Lower leg skin (tissue), 4 donors: ENCODE data around the gene ALG12. TPM values are rescaled to one million over a fixed set of nuclear protein-coding genes. Genes with fewer than 3 reads are reported as not detected.

Experiments
- DNase-seq, 2 donors: peaks; one replicate each; pipeline ENCODE4 v3.0.0-alpha.2; 2019; ENCODE audit warnings: low spot score in 2 of 2
- H3K4me3 ChIP-seq: fragments of 200-600 bp; sonication (generic); 2 replicates; pipeline ENCODE4 v1.5.1; 2017; ENCODE audit warnings: mild to moderate bottlenecking, low read depth; ENCODE audit not compliant: poor library complexity, severe bottlenecking
- POLR2A ChIP-seq, 2 donors: fragments of 450-650 bp; IDR thresholded peaks; one replicate each; pipeline ENCODE4 v1.6.1; 2016 to 2017; ENCODE audit warnings: antibody characterized with exemption in 2 of 2, mild to moderate bottlenecking in 1 of 2, moderate library complexity in 1 of 2
- WGBS, 2 donors: methylation state at CpG; one replicate each; pipeline ENCODE4 v1.1.5; 2018; 5-methylcytosine and 5-hydroxymethylcytosine counted together
- intact Hi-C: fragments of 100-400 bp; cut with DNase I; formaldehyde crosslinking; loops from one replicate; pipeline ENCODE4 v1.15.0; 2023; ENCODE audit warnings: low total_unique reads
- total RNA-seq, 4 donors: library from RNA; depleted of rRNA; stranded (reverse); fragments of >200 nt; gene quantifications; one replicate each; pipeline ENCODE4 v1.1.0, GENCODE V29; 2016
- TF ChIP-seq, protein P1 (sequence below), 3 donors: fragments of 450-650 bp; IDR thresholded peaks; one replicate each; pipeline ENCODE4 v1.5.1; 2016; ENCODE audit warnings: antibody characterized with exemption in 3 of 3, mild to moderate bottlenecking in 3 of 3, moderate library complexity in 2 of 3

The ALG12 gene
- total RNA-seq, 4 donors from 2014 or later = 7.5 to 25.6 (median 16.1) TPM

DNA sequence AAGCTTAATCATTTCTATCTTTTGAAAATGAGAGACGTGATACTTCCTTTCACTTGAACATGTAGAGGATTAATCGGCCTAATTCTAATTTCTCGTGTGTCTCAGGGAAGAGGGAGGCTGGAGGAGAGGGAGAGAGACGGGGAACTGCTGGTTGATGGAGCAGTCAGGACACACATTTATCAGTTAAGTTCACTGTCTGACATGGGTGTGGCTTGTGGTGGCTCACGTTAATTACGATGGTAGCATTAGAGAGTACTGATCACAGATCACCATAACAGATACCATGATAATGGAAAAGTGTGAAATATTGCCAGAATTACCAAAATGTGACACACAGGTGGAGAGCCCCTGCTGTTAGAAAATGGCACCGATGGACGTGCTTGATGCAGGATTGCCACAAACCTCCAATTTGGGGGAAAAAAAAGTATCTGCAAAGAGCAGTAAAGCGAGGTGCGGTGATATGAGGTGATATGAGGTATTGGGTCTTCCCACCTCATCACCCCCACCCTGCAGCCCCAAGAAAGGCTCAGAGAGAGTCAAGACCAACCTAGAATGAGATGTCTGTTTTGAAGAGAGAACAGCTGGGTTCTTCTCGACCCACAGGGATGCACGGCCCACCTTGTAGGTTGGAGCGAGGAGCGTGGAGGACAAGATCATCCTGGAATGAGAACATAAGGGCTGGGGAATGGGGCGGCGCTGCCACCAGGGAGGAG is 44.9 kb downstream of the ALG12 start:
- WGBS, 2 donors = 90 to 91% methylated on average over 15 to 16 of the region's 16 CpGs
- intact Hi-C loops = no loop called here
- no peak for TF ChIP-seq POLR2A (IDR thresholded peaks at IDR 0.05)
- TF ChIP-seq, protein P1, sequence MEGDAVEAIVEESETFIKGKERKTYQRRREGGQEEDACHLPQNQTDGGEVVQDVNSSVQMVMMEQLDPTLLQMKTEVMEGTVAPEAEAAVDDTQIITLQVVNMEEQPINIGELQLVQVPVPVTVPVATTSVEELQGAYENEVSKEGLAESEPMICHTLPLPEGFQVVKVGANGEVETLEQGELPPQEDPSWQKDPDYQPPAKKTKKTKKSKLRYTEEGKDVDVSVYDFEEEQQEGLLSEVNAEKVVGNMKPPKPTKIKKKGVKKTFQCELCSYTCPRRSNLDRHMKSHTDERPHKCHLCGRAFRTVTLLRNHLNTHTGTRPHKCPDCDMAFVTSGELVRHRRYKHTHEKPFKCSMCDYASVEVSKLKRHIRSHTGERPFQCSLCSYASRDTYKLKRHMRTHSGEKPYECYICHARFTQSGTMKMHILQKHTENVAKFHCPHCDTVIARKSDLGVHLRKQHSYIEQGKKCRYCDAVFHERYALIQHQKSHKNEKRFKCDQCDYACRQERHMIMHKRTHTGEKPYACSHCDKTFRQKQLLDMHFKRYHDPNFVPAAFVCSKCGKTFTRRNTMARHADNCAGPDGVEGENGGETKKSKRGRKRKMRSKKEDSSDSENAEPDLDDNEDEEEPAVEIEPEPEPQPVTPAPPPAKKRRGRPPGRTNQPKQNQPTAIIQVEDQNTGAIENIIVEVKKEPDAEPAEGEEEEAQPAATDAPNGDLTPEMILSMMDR (IDR thresholded peaks at IDR 0.05) = no peak
- H3K4me3 ChIP-seq = no peak overlapping the region
- DNase-seq = no peak

DNA sequence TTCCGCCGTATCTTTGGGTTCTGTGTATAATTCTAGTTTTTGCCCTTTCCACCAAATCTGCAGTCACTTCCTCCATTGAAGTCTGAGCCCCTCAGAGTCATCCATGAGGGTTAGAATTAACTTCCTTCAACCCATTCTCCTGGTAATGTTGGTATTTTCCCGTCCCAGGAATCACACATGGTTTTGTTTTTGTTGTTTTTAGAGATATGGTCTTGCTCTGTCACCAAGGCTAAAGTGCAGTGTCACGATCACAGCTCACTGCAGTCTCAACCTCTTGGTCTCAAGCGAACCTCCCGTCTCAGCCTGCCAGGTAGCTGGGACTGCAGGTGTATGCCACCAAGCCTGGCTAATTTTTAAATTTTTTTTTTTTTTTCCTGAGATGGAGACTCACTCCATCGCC is 45.9 kb downstream of the ALG12 start:
- intact Hi-C loops = no loop called here
- 96 to 98% methylated on average over 7 of the region's 7 CpGs for WGBS, 2 donors
- no peak for DNase-seq
- no peak for TF ChIP-seq POLR2A (IDR thresholded peaks at IDR 0.05)
- TF ChIP-seq, protein P1 (IDR thresholded peaks at IDR 0.05) = no peak
- H3K4me3 ChIP-seq = no peak overlapping the region

DNA sequence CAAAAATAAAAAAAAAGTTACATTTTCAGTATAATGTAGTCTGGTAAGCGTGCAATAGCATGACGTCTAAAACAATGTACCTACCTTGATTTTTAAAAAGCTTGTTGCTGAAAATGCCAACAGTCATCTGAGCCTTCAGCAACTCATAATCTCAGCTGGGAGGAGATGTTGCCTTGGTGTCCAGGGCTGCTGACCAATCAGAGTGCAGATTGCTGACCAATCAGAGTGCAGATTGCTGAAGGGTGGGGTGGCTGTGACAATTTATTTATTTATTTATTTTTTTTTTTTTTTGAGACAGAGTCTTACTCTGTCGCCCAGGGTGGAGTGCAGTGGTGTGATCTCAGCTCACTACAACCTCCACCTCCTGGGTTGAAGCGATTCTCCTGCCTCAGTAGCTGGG is 46.8 kb downstream of the ALG12 start:
- intact Hi-C loops = no loop called here
- no peak for TF ChIP-seq POLR2A (IDR thresholded peaks at IDR 0.05)
- TF ChIP-seq, protein P1 (IDR thresholded peaks at IDR 0.05) = no peak
- 92 to 98% methylated on average over 4 of the region's 4 CpGs for WGBS, 2 donors
- no peak overlapping the region for H3K4me3 ChIP-seq
- DNase-seq = no peak

DNA sequence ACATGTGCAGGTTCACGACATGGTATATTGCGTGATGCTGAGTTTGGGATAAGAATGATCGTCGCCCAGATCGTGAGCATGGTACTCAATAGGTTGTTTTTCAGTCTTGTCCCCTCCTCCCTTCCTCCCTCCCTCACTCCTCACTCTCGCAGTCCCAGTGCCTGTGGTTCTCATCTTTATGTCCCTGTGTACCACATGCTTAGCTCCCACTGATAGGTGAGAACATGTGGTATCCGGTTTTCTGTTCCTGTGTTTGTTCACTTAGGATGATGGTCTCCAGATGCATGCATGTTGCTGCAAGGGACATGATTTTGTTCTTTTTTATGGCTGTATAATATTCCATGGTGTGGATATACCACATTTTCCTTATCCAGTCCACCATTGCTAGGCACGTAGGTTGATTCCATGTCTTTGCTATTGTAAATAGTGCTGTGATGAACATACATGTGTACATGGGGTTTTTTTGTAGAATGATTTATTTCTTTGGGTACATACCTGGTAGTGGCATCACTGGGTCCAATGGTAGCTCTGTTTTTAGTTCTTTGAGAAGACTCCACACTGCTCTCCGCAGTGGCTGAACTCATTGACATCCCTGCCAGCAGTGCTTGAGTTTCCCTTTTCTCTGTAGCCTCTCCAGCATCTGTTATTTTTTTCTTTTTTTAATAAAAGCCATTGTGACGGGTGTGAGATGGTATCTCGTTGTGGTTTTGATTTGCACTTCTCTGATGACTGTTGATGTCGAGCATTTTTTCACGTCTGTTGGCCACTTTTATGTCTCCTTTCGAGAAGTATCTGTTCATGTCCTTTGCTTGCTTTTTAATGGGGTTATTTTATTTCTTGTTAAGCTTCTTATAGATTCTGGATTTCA is 48.2 kb downstream of the ALG12 start:
- no peak for DNase-seq
- no peak for TF ChIP-seq POLR2A (IDR thresholded peaks at IDR 0.05)
- TF ChIP-seq, protein P1 (IDR thresholded peaks at IDR 0.05) = no peak
- H3K4me3 ChIP-seq = no peak overlapping the region
- intact Hi-C loops = no loop called here
- WGBS, 2 donors = 93 to 94% methylated on average over 13 to 14 of the region's 14 CpGs

DNA sequence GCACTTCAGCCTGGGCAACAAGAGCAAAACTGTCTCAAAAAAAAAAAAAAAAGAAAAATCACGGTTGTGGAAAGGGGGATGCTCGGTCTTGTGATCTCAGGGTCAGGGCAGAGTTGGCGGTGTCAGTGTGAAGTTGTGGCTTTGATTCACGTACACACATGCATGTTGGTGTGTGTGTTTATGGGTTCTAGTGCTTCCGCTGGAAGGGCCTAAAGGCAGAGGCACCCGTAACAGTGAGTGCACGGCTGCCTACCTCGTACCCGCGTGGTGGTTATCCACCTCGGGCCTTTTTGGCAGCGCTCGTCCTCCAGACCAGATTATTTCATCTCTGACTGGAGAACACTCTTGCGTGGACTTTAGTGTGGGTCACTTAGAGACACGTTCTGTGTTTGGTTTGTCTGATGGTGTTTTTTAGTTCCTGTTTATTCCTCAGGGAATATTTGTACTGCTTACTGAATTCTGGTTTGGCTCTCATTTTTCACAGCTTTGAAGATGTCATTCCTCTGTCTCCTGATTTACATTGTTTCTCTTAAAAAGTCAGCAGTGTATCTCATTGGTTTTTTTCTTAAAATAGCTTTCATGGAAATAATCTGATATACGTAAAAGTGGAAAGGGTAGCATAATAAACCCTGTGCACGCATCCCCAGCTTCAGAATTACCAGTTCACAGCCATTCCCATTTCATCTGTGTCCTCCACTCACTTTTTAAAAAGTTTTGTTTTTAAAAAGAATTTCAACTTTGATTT is 49.0 kb downstream of the ALG12 start:
- TF ChIP-seq, protein P1 (IDR thresholded peaks at IDR 0.05) = no peak
- no peak for TF ChIP-seq POLR2A (IDR thresholded peaks at IDR 0.05)
- WGBS, 2 donors = 89 to 93% methylated on average over 17 of the region's 17 CpGs
- H3K4me3 ChIP-seq = no peak overlapping the region
- DNase-seq = no peak
- intact Hi-C loops = no loop called here
